Choroid plexus epithelial cell (primary cell): ENCODE results near the gene OPN1SW.

Experiments
- DNase-seq: peaks from one replicate; pipeline ENCODE4 v3.0.0-alpha.2; 2010; ENCODE audit warnings: low read depth
- H3K4me3 ChIP-seq: 2 replicates; pipeline ENCODE4 v1.5.1; 2011; ENCODE audit warnings: low read depth, mild to moderate bottlenecking, control low read depth, low read length, moderate library complexity
- TF ChIP-seq, protein P1 (sequence below): conservative IDR thresholded peaks from 2 replicates; pipeline ENCODE4 v1.5.1; 2011; ENCODE audit warnings: low read depth, mild to moderate bottlenecking, control low read depth, inconsistent platforms, low read length, moderate library complexity

Gene OPN1SW

DNA sequence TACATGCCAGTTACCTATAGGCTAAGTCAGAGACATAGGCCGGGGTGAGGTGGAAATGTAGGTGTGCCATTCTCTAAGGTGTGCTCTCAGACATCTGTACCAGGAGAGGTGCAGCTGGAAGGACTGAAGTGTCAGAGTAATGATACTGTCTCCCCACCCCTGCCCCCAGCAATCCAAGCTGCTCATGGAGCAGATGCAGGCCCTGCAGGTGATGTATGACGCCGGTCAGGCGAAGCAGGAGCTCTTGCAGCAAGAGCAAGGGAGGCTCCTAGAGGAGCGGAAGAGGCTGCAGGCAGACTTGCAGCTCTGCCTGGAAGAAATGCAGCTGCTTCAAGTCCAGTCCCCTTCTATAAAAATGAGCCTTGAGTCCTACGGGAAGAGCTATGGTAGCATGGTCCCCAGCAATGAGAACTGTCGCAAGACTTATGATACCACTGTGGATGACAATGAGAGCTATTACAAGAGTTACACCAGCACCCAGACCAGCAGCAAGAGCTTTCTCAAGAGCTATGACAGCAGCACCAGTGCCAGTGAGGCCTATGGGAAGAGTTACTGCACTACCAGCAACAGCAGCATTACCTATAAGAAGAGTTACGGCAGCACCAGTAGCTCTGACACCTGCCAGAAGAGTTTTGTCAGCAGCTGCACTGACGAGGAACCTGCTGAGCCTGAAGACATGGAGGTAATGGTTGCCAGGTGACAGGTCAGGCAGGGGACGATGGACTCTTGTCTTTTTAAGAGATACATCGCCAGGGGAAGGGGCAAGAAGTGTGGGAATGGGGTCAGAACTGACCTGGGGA lies 36.2 kb upstream of the OPN1SW start:
- DNase-seq: no peak
- TF ChIP-seq, protein P1, sequence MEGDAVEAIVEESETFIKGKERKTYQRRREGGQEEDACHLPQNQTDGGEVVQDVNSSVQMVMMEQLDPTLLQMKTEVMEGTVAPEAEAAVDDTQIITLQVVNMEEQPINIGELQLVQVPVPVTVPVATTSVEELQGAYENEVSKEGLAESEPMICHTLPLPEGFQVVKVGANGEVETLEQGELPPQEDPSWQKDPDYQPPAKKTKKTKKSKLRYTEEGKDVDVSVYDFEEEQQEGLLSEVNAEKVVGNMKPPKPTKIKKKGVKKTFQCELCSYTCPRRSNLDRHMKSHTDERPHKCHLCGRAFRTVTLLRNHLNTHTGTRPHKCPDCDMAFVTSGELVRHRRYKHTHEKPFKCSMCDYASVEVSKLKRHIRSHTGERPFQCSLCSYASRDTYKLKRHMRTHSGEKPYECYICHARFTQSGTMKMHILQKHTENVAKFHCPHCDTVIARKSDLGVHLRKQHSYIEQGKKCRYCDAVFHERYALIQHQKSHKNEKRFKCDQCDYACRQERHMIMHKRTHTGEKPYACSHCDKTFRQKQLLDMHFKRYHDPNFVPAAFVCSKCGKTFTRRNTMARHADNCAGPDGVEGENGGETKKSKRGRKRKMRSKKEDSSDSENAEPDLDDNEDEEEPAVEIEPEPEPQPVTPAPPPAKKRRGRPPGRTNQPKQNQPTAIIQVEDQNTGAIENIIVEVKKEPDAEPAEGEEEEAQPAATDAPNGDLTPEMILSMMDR: no peak
- no peak overlapping the region for H3K4me3 ChIP-seq

DNA sequence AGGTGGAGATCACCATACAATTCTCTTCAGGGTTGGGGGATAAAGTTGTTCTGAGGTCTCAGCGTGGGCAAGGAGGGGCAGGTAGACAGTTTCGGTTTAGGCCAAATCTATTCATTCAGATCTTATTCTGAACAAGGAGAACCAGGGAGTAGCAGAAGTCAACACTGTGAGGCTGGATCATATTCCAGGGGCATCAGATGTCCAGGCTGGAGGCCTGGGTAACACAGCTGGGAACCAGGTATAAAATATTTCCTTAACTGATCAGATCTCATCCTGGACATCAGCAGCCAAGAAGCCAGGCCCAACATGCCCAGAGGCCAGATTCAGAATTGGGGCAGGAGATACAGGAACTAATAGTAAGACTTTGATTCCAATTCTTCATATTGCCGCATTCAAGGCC lies 35.4 kb upstream of the OPN1SW start:
- no peak overlapping the region for H3K4me3 ChIP-seq
- TF ChIP-seq, protein P1: no peak
- no peak for DNase-seq

DNA sequence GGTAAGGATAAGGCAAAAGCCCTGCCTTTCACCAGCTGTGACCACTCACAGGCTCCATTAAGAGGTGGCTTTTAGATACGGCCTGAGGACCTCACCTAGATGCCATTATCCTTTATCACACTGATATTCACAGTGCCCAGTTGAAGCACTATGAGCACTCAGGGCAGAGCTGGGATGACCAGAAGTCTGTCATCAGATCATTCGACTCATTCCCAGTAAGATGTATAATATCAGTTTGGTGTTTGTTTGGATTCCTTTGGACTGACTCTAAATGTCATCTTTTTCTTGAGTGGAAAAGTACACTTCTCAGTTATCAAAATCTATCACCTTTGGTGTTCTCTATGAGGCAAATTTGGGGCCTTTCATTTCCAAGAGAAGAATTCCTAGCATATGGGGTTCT lies 34.9 kb upstream of the OPN1SW start:
- H3K4me3 ChIP-seq: no peak overlapping the region
- DNase-seq: no peak
- TF ChIP-seq, protein P1: no peak

DNA sequence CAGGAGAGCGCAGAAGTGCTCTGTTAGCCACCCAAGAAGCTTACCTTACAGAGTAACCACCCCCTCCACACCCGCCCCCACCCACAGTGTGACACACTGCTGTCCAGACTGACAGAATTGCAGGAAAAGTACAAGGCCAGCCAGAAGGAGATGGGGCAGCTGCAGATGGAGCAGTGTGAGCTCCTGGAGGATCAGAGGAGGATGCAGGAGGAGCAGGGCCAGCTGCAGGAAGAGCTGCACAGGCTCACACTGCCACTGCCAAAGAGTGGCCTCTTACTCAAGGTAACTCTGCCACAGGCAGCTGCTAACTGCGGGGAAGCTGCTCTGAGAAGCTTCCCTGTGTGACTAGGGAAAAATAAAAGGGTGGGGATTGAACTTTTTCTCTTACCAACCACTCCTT lies 33.8 kb upstream of the OPN1SW start:
- H3K4me3 ChIP-seq: no peak overlapping the region
- no peak for DNase-seq
- TF ChIP-seq, protein P1: no peak

DNA sequence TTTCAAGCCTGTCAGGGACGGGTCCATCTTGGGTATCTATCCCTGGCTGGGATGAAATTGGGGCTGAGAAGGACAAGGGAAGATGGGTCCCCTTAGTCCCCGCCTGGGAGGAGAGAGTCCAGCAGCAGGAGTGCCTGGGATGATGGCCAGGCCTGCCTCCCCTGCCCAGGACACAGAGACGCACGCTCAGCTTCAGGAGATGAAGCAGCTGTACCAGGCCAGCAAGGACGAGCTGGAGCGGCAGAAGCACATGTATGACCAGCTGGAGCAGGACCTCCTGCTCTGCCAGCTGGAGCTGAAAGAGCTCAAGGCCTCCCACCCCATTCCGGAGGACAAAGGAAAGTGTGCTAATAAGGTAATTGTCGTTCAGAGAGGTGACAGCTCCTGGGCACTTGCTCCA lies 31.6 kb upstream of the OPN1SW start:
- no peak overlapping the region for H3K4me3 ChIP-seq
- TF ChIP-seq, protein P1: no peak
- DNase-seq: no peak

DNA sequence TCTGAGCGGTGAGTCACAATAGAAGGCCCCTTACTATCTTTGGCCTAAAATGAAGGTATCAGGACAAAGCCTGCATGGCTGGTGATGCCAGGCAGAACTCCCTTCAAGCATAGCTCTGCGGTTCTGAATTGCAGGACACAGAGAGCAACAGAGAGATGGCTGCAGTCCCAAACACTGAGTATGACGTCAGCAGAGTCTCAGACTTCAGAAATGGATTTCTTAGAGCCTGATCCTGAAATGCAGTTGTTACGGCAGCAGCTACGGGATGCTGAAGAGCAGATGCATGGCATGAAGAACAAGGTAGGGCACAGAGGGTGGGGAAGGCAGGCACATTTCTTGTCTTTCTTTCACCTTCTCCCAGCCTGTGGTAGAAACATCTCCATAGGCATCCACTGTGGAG lies 29.6 kb upstream of the OPN1SW start:
- DNase-seq: no peak
- TF ChIP-seq, protein P1: no peak
- H3K4me3 ChIP-seq: no peak overlapping the region

DNA sequence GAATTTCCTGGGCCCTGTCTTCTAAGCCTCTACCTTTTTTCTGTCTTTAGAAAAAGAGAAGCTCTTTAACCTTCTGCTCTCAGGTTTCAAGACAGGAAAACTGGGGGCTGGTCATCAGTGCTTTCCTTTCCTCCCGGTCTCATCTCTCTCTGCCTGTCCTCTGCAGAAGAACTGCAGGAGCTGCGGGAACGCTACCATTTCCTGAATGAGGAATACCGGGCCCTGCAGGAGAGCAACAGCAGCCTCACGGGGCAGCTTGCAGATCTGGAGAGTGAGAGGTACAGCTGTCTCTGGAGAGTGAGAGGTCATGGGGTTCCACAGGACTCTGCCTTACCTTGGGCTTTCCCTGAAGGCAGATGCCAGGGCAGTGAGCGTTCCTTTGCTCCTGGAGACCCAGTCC lies 28.9 kb upstream of the OPN1SW start:
- TF ChIP-seq, protein P1: no peak
- no peak for DNase-seq
- H3K4me3 ChIP-seq: no peak overlapping the region
